GM21717 (cell line): ENCODE data around the gene GOLGA8H.
"Not testable (repeated sequence)": the region's sequence is repeated elsewhere in the genome, so short reads cannot be mapped to it uniquely, and the experiment has no call there.

Experiments used
- ATAC-seq: cut with Tn5 transposase; IDR thresholded peaks from one replicate; pipeline ENCODE4 v1.9.1; 2021; ENCODE audit warnings: mild to moderate bottlenecking, moderate library complexity; ENCODE audit not compliant: unreplicated experiment

GOLGA8H gene, protein sequence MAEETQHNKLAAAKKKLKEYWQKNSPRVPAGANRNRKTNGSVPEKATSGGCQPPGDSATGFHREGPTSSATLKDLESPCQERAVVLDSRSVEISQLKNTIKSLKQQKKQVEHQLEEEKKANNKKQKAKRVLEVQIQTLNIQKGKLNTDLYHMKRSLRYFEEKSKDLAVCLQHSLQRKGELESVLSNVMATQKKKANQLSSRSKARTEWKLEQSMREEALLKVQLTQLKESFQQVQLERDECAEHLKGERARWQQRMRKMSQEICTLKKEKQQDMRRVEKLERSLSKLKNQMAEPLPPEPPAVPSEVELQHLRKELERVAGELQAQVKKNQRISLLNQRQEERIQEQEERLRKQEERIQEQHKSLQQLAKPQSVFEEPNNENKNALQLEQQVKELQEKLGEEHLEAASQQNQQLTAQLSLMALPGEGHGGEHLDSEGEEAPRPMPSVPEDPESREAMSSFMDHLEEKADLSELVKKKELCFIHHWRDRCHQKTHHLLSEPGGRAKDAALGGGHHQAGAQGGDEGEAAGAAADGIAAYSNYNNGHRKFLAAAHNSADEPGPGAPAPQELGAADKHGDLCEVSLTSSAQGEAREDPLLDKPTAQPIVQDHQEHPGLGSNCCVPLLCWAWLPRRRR

DNA sequence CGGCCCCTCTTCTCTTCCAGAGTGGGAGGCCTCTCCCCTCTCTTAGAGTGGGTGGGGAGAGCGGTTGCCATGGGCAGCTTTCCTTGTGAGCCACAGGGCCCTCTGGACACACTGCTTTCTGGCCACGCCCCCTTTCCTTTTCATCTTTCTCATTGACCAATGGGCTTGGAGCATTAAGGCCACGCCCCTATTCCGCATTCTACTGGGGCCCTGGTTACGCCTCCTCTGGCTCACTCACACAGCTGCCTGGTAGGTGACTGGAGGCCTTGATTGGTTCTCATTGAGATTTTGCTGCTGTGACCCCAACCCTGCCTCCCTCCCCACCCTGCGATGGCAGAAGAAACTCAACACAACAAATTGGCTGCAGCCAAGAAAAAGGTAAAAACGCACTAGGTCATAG lies at the start of gene GOLGA8H:
GOLGA8H (plus strand) TSS at position 233 of the 400 bp plus-strand sequence; CDS start at position 331, 98 bp downstream.
- ATAC-seq: not testable (repeated sequence)

DNA sequence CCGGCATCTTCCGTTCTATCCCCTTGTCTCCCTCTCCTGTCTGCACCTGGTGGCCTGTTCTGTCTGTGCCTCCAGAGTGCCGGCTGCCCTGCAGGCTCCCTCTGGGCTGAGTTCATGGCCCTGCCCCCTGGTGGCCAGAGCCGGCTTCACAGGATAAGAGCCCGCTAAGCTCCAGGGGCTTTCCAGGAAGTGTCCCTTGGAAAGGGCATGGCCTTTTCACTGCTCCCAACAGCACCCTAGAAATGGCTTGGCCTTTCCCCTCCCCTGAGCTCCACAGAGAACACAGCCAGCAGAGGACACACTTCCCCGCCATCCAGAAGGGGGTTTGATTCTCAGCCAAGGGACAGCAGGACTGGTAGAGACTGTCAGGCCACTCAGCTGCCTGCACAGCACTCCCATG lies 36.9 kb upstream of the GOLGA8H start:
- not testable (repeated sequence) for ATAC-seq

DNA sequence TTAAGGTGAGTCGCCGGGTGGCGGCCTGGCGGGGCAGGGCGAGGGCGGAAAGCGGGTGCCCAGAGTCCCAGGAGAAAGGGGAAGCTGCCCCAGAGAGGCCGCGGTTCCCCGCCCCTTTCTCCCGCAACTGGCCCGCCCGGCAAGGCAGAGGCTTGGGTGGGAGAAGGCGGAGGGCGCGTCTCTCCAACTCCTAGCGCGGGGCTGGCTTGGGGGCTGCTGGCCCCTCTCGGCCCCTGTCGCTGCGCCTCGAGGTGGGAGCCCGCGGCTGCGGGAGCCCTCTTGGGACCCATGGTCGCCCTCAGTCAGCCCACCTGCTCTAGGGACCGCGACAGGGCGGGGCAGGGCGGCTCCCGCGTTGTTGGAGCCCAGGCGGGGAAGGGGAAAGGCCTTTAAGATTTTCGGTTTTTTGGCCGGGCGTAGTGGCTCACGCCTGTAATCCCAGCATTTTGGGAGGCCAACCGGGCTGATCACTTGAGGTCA lies 30.8 kb upstream of the GOLGA8H start:
- ATAC-seq: not testable (repeated sequence)

DNA sequence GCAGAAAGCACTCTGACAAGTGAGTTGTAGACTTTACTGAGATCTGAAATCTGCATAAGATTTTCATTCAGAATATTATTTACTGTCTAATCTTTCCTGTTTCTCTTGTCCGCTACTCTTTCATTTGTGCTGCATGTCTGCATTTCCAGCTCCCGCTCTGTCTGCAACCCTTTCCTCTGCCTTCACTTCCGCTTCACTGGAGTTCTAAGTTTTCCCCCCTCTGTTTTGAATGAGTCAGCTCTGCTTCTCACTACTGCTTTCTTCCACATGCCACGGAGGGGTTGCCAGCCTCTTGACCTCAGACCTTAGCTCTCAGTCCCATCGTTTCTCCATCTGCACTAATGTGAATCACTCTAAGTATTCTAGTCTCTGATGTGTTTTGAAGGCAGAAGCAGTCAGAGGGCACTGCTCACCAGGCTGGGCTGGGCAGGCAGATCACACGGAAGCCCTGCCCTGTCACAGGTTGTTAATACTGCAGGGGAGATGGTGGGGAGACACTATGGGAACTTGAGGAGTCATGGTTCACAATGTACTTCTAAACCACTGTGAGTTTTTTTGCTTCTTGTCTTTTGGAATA lies 24.3 kb upstream of the GOLGA8H start:
- not testable (repeated sequence) for ATAC-seq

DNA sequence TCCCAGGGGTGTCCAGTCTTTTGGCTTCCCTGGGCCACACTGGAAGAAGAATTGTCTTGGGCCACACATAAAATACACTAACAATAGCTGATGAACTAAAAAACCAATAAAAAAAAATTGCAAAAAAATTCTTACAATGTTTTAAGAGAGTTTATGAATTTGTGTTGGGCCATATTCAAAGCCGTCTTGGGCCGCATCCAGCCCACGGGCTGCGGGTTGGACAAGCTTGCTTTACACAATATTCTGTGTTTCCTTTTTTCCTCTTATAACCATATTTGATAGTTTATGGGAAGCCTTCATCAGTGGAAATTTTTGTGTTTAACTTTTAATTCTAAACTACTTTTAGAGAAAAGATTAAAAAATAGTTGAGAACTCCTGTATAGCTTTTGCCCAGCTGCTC lies 23.1 kb upstream of the GOLGA8H start:
- ATAC-seq: not testable (repeated sequence)

DNA sequence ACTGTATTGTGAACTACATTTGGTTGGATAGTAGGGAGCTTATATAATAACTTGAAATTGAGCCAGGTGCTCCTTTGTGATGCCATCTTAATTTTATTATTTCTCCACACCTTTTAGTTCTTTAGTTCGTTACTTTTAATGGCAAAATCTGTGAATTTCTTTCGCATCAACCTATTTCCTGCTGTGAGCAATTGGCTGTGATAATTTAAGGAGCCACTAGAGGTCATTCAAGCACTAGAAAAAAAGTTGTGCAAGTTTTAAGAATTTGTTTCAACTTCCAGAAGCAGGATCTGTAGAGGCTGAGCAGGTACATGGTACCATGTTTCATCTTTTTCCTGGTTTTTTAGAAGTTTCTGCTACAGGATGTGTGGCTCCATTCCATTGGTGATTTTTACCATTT lies 4.9 kb upstream of the GOLGA8H start:
- ATAC-seq: not testable (repeated sequence)

DNA sequence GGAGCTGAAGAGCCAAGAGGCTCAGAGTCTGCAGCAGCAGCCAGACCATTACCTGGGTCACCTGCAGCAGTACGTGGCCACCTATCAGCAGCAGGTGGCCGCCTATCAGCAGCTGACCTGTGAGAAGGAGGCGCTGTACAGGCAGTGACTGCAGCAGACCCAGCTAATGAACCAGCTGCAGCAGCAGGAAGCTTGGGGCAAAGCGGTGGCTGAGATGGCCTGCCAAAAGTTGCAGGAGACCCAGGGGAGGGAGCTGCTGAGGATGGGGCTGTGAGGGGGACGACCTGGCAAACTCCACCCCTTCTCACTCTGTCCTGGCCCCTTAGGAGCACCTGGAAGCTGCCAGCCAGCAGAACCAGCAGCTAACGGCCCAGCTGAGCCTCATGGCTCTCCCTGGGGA lies 8.4 kb downstream of the GOLGA8H start:
- ATAC-seq: not testable (repeated sequence)

DNA sequence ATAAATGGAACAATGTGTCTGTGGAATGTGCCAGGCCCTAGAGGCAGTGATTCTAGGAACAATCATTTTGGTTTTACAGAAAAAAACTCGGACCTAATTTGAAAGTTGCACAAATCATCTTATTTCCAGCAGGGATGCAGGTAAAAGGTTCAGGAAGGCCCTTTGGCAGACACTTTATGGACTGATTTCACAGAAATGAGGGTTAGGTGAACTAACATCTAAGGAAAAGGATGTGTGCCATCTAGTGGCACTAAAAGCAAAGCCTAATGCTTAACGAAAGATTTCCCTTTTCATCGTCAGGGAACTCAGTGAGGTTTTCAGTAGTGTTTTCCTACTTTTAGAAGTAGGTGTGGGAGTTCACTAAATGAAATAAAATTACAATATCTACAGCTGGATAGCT lies 17.5 kb downstream of the GOLGA8H start:
- not testable (repeated sequence) for ATAC-seq

DNA sequence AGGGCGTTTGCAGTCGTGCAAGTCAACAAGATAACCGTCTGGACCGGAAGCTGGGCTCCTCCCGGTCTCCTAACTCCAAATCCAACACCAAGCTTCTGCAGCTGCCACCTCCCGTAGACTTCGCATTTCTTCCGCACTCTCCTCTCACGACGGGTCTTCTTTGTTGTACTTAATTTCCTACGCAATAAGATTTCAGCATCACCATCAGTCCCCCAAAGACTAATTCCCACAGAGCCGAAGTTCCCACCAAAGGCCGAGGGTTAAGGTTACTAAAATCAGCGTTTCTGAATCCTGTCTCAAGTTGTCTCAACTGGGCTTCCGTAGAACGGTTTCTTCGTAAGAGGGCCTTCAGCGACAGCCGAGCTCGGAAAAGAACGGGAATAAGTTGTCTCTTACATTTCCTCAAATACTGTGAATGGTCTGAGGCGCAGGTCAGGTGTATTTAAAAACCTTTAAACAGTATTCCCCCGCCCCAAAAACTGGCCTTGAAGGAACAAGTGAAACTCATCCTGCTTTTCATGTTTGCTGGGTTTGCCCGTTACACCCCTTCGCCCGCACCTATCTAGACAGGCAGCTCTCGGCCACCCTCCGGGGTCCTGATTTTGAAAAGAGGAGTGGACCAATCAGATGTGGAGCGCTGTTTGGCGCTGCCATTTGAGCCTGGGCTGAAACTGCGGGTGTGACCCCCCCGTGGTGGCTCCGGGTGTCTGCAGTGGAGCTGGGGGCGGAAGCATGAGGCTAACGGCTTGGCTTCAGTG lies 21.8 kb downstream of the GOLGA8H start, which contains the start of gene ARHGAP11B:
ARHGAP11B (plus strand) TSS at position 693 of the 758 bp plus-strand sequence.
- ATAC-seq: peak; percentile 90

DNA sequence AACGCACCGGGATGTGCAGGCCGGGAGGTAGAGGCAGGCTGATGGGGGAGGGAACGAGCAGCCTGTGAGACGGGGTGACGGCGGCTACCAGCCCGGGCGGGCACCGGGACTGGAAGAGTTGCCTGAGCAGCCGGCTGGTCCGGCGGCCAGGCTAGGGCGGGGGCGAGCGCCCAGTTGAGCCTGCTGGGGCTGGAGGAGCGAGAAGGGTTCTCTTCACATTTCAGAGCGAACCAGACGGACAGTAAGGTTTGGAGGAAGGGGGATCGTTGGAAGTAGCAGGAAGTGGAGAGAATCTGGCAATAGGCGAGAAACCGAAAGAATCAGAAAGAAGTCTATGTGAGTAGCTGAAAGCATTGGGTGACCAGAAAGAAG lies 22.4 kb downstream of the GOLGA8H start:
- ATAC-seq: not testable (repeated sequence)

DNA sequence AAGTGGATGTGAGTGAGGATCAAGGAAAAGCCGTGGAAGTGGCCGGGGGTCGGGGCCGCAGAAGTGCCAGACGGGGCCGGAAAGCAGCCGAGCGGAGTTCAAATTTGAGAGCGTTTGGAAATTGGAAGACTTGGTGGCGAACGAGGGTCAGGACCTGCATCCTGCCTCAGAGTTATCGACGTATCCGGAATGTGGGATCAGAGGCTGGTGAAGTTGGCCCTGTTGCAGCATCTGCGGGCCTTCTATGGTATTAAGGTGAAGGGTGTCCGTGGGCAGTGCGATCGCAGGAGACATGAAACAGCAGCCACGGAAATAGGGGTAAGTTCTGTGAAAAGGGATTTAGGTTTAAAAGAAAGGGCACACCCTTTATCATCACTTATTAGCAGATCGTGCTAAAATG lies 22.8 kb downstream of the GOLGA8H start:
- peak; percentile 6 for ATAC-seq

DNA sequence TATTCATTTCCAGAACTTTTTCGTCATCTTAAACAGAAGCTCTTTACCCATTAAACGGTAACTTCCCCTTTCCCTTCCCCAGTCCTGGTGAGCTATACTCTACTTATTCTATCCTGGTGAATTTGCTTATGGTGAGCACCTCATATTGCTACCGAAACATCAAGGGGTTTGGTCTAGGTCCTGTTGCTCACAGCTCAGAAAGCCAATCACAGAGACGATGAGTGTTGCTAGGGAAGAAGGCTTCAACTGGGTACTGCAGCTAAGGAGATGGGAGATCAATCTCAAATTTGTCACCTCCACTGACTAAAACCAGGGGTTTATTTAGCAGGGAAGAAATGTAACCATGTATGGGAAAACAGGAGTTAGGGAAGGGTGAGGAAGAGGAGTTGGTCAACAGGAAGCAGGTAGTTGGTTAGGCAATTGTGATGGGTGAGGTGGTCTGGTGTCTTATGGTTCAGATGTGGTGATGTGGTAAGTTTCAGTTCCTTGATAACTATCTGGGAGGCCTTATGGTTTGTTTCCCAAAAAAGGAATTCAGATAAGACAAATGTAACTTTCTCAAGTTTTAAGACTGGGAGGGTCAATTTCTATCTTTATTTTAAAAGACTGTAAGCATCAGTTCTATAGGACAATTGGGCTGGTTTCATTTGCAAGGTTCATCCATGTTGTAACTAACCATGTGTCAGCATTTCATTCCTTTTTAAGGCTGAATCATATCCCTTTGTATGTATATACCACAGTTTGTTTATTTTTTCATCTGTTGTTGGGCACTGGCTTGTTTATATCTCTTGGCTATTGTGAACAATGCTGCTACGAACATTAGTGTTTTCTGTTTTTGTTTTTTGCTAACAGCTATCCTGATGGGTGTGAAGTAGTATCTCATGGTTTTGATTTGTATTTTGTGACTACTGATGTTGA lies 46.4 kb downstream of the GOLGA8H start:
- ATAC-seq: peak; percentile 90

DNA sequence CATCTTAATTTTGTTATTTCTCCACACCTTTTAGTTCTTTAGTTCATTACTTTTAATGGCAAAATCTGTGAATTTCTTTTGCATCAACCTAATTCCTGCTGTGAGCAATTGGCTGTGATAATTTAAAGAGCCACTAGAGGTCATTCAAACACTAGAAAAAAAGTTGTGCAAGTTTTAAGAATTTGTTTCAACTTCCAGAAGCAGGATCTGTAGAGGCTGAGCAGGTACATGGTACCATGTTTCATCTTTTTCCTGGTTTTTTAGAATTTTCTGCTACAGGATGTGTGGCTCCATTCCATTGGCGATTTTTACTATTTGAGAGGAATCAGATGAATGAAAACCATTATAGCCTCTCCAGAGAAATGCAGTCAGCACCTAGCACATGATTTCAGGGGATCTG lies 57.3 kb downstream of the GOLGA8H start:
- not testable (repeated sequence) for ATAC-seq
